Naive thymus-derived CD8-positive, alpha-beta T cell (primary cell): ENCODE data around the gene MYO10. TPM values are rescaled to one million over a fixed set of nuclear protein-coding genes. Genes with fewer than 3 reads are reported as not detected.
A peak's percentile ranks its signal among the peaks of the same experiment; 100 is the strongest.

Source experiments
- ATAC-seq, 2 donors: fragments of 150-1000 bp; cut with Tn5 transposase in 1 of 2; sonication (Bioruptor Pico), chemical (Tn5 transposase) in 1 of 2; 1 replicate in 1 of 2; 2 replicates in 1 of 2; pipeline ENCODE4 v1.10.0; 2021; ENCODE audit warnings: mild to moderate bottlenecking in 2 of 2, moderate library complexity in 2 of 2
- POLR2A ChIA-PET: fragments of 350-600 bp; sonication (Branson Sonifier 250); formaldehyde crosslinking; loops from one replicate; lab custom pipeline; 2021; ENCODE audit warnings: antibody characterized with exemption; lab: Charles Lee
- DNase-seq, 10 donors: peaks; one replicate each; pipeline versions ENCODE4 v3.0.0 to v3.0.0-alpha.2; 2020 to 2022
- H3K27ac Mint-ChIP-seq, 10 donors: one replicate each; pipeline ENCODE4 v1.8.0; 2020 to 2022; ENCODE audit warnings: mild to moderate bottlenecking in 10 of 10, mixed read lengths in 10 of 10, moderate library complexity in 4 of 10, inconsistent platforms in 1 of 10
- H3K27me3 Mint-ChIP-seq, 5 donors: one replicate each; pipeline ENCODE4 v1.8.0; 2021 to 2022; ENCODE audit warnings: mixed read lengths in 5 of 5
- H3K36me3 Mint-ChIP-seq, 3 donors: one replicate each; pipeline ENCODE4 v1.8.0; 2020 to 2022; ENCODE audit warnings: mixed read lengths in 3 of 3, mild to moderate bottlenecking in 2 of 3, inconsistent platforms in 1 of 3
- H3K4me1 Mint-ChIP-seq, 4 donors: one replicate each; pipeline ENCODE4 v1.8.0; 2021 to 2022; ENCODE audit warnings: mixed read lengths in 4 of 4
- H3K4me3 Mint-ChIP-seq, 10 donors: one replicate each; pipeline ENCODE4 v1.8.0; 2020 to 2022; ENCODE audit warnings: mild to moderate bottlenecking in 10 of 10, mixed read lengths in 10 of 10, moderate library complexity in 6 of 10, inconsistent platforms in 1 of 10
- H3K9me3 Mint-ChIP-seq, 9 donors: one replicate each; pipeline ENCODE4 v1.8.0; 2020 to 2022; ENCODE audit warnings: mixed read lengths in 9 of 9, mild to moderate bottlenecking in 3 of 9, inconsistent platforms in 1 of 9, moderate library complexity in 1 of 9
- polyA plus RNA-seq, 3 donors: library from polyadenylated mRNA; unstranded; fragments of 300-500 nt; fragmentation: Illumina TruSeq; gene quantifications; one replicate each; pipeline ENCODE4 v1.2.3, GENCODE V29; 2021
- total RNA-seq, 8 experiments: library from RNA in 2 of 8; stranded (reverse) in 2 of 8; gene quantifications; one replicate each; pipeline ENCODE4 v1.2.3 and lab custom pipeline; 2021 to 2026

MYO10 gene
- total and polyA plus RNA-seq, 5 experiments from 2014 or later: 0.02 to 0.07 TPM; not detected in 3

DNA sequence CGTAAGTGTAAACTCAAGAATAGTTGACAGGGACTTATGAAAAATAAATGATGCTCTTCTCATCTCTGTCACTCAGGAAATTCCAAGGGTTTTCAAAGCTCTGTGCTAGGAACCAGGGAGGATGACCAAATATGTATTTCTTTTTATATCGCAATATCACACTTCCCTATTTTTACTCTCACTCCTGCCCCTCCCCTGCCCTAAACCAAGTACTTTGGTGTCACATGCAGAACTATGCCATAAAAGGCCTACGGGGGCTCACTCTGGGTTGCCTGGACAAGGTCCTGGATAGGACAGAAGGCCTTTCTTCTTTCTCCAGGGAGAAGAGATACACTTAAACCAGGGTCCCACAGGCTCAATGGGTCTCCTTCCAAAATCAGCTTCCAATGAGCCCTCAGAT is 311.0 kb downstream of the MYO10 start:
- H3K27ac Mint-ChIP-seq: peak overlapping the region in 7 of 10 donors; percentile 28 to 98 (median 96)
- POLR2A ChIA-PET: interaction anchor here (0.6 to 9.9 kb wide), 2 partner anchors 8 to 50 kb away, joined by 3 to 295 read pairs; partner anchors contain the start of gene RETREG1
- no peaks in the 10 kb centered on the region for H3K36me3 Mint-ChIP-seq
- H3K9me3 Mint-ChIP-seq: no peaks in the 10 kb centered on the region
- no peak overlapping the region for H3K4me3 Mint-ChIP-seq
- H3K4me1 Mint-ChIP-seq: peaks cover 35 to 61% (median 58%) of the 10 kb centered on the region in 4 donors
- H3K27me3 Mint-ChIP-seq: no peaks in the 10 kb centered on the region
- DNase-seq: no peak
- ATAC-seq: no peak

DNA sequence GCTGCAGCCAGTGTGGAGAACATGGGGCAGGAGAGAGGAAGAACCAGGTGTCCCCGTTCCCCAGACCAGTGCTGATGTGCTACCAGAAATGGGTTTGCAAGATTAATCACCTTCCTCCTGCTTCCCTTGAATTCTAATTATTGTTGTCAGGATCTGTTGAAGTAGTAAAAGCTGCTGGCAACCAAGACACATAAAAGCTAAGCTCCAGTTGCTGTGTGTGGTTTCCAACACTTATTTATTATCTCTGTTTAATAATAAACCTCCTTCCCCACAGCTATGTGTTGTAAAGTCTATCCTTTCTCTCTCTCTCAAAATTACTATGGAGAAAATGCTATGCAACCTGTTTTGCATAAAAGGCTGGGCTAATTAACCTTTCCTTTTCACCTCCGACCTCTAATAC is 317.0 kb downstream of the MYO10 start:
- peaks cover 0 to 4% (median 0%) of the 10 kb centered on the region in 3 donors for H3K36me3 Mint-ChIP-seq
- POLR2A ChIA-PET: interaction anchor here (1.2 to 7.4 kb wide), 2 partner anchors 9 to 25 kb away, joined by 6 to 295 read pairs; no protein-coding TSS in a partner anchor

DNA sequence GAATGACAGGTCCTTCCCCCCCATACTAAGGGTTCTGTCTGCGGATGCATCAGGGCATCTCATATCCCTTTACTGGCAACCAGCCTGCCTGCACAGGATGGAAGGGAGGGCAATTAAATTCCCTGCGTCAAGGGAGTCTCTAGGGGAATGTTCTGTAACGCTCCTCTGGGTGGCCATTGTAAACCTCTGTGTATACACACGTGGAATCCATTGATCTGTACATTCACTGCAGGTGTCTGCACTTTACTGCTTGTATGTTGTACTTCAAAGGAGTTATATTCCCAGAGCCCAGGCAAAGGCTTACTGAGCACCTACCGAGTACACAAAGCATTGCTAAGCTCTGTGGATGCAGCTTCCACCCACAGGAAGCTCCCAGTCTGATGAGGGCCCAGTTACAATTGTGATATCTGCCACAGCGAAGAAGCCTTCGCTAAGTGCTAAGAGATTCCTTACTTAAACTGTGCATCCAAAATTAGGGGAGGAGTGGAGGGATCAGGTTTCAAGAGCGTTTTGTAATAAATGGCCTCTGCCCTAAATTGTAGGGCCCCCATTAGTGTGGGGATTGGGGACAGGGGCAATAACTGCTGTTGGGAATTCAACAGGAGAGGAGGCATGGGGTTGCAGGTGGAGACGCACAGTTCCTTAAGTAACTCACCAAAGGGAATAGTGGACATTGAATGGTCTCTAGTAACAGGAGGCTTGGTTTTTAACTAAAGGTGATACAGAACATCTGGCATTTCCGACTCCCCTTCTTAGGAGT is 317.8 kb downstream of the MYO10 start:
- Mint-ChIP-seq H3K9me3 (no peaks in the 10 kb centered on the region), H3K4me3 (no peak overlapping the region), H3K27ac (no peak overlapping the region), H3K36me3 (peaks cover 0 to 8% (median 0%) of the 10 kb centered on the region in 3 donors), H3K27me3 (no peaks in the 10 kb centered on the region), H3K4me1 (peaks cover 16 to 39% (median 36%) of the 10 kb centered on the region in 4 donors)
- POLR2A ChIA-PET: interaction anchor here (0.7 to 7.4 kb wide), 8 partner anchors 10 to 1913 kb away, joined by 3 to 295 read pairs (median 15); partner anchors contain the start of gene ZNF622
- DNase-seq (peak in 1 of 10 donors; percentile 14), ATAC-seq (peak; percentile 5 to 8)

More for the DNA sequence above, 317.0 kb downstream of the MYO10 start:
- H3K27ac Mint-ChIP-seq: no peak overlapping the region
- H3K27me3 Mint-ChIP-seq: no peaks in the 10 kb centered on the region
- ATAC-seq: no peak
- no peak for DNase-seq
- H3K9me3 Mint-ChIP-seq: no peaks in the 10 kb centered on the region
- peaks cover 14 to 32% (median 30%) of the 10 kb centered on the region in 4 donors for H3K4me1 Mint-ChIP-seq
- H3K4me3 Mint-ChIP-seq: no peak overlapping the region

DNA sequence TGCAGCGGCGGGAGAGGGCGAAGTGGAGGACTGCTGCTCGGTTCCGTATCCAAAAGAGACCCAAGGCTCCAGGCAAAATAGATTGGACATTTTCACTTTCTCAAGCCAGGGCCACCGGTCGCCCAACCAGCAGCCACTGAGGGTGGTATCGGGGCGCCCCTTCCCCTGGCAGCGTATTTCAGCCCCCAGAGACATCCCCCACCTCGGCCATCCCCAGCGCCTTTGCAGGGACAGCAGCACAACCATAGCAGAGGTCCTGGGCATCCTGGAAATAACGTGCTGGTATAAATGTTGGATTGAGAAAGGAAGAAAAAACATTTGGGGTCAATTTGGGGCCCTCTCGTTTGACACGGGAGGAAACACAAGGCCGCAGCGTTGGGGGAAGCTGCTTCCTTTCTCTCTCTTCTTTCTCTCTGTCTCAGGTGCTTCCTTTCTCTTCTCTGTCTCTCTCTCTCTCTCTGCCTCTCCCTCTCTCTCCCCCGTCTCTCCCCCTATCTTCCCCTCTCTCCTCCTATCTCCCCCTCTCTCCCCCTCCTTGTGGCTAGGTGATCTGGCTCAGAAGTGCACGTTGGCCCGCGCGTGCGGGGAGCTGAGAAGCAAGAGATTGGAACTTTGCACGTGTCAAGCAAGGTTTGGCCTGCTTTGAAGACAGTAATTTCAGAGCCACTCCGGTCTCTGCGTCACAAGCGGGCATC is 318.7 kb downstream of the MYO10 start:
- Mint-ChIP-seq H3K27ac (no peak overlapping the region), H3K9me3 (no peaks in the 10 kb centered on the region), H3K4me1 (peaks cover 21 to 48% (median 44%) of the 10 kb centered on the region in 4 donors), H3K27me3 (no peaks in the 10 kb centered on the region), H3K36me3 (peaks cover 0 to 12% (median 0%) of the 10 kb centered on the region in 3 donors), H3K4me3 (no peak overlapping the region)
- DNase-seq (peak; percentile 26 to 84 (median 66)), ATAC-seq (peak; percentile 42 to 57)
- POLR2A ChIA-PET: interaction anchor here (0.5 to 7.4 kb wide), 15 partner anchors 11 to 1912 kb away, joined by 3 to 295 read pairs (median 5); partner anchors contain the start of gene ZNF622

DNA sequence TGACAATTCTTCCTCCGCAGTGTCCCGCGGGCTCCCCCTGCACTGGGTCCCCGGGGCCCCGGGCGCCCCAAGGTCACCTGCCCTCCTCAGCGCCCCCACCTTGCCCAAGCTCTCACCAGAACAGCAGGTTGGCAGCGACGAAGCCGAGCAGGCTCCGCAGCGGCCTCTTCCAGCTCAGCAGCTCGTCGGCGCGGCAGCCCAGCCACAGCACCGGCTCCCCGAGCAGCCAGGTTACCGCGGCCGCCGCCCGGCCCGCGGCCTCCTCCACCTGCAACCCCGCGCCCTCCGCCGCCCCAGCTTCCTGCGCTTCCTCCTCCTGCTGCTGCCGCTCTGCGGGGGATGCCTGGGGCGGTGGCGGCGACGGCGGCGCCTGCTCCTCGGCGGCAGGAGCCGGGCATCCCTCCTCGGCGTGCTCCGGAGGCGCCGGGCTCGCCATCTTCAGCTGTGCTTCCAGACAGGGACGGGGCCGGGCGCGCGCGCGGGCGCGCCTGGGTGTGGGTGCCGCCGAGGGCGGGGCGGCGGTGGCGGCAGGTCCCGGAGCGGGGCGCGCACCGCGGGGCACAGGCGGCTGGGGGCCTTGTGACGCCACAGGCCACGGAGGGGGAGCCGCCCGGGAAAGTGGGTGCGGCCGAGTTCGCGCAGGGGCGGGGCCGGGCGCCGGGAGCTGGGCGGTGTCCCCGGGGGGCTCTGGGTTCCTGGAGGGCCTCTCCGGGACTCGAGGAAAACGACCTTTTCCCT is 319.4 kb downstream of the MYO10 start, which contains the start of gene RETREG1:
Gene RETREG1, minus strand, starts transcription at position 462 of the 738 bp plus-strand sequence. Its CDS starts 26 bp downstream, at position 436.
- DNase-seq: peak; percentile 82 to 93 (median 90)
- peak; percentile 76 to 77 for ATAC-seq
- Mint-ChIP-seq H3K4me3 (peak within 1 kb of the TSS in 8 of 10 donors; percentile 96 to 99 (median 98)), H3K27ac (peak within 1 kb of the TSS in 9 of 10 donors; percentile 93 to 99 (median 97)), H3K9me3 (no peaks in the 10 kb centered on the region), H3K4me1 (peaks cover 21 to 54% (median 50%) of the 10 kb centered on the region in 4 donors), H3K27me3 (no peaks in the 10 kb centered on the region), H3K36me3 (peaks cover 0 to 12% (median 0%) of the 10 kb centered on the region in 3 donors)
- POLR2A ChIA-PET: interaction anchor here (0.5 to 7.4 kb wide), 16 partner anchors 10 to 1911 kb away, joined by 3 to 295 read pairs (median 5); partner anchors contain the start of gene ZNF622

DNA sequence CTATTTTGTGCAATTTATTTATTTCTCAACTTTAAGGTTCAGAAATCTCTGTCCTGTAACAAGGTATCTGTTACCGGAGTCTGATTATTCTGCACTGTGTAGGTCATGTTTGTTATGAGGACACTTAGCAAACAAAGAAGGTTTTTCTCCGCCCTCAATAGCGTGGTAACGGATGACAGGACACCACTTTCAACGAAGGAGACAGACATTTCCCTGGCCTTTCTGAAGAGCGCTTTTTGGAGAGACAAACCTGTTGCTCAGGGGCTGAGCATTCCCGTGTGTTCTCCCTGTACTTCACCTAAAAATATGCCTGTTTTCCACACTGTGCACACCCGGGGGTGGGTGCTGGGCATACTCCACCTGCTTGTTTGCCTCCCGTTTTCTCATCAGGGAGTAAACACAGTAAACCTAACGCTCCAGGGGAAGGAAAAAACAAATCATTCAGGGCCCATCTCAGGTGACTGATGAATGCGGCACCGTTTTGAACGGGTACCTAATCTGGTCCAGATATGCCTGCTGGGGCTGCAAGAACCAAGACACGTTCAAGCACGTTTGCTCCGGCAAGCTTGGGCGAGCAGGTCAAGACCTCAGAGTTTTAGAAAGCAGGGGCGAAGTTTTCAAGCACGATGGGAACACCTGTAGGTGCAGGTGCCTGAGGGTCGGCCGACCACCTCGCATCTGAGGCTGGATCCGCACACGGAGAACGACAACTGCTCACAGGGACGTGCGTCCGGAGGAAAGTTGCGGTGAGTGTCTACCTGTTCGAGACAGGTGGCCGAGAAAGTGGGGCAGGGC is 320.1 kb downstream of the MYO10 start:
- DNase-seq (peak in 5 of 10 donors; percentile 1 to 30 (median 22)), ATAC-seq (no peak)
- Mint-ChIP-seq H3K27me3 (no peaks in the 10 kb centered on the region), H3K27ac (peak overlapping the region in 9 of 10 donors; percentile 93 to 99 (median 97)), H3K9me3 (no peaks in the 10 kb centered on the region), H3K4me1 (peaks cover 23 to 57% (median 53%) of the 10 kb centered on the region in 4 donors), H3K4me3 (peak overlapping the region in 8 of 10 donors; percentile 96 to 99 (median 98)), H3K36me3 (peaks cover 0 to 18% (median 2%) of the 10 kb centered on the region in 3 donors)
- POLR2A ChIA-PET: interaction anchor here (0.8 to 7.4 kb wide), 10 partner anchors 12 to 157 kb away, joined by 3 to 295 read pairs (median 10); partner anchors contain the start of gene ZNF622

DNA sequence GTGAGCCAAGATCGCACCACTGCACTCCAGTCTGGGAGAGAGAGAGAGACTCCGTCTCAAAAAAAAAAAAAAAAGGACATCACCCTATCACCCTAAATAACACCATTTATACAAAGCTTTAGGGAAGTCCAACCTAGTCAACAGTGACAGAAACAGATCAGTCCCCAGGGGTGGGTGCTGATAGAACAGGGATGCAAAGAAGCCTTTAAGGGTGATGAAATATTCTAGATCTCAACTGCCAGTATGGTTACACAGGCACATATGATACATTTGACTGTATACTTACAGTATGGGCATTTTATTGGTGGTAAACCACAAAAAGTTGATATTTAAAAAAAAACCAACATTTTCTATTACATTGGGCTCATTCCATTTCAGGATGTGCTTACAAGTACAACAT is 324.1 kb downstream of the MYO10 start:
- Mint-ChIP-seq H3K4me1 (peaks cover 34 to 82% (median 77%) of the 10 kb centered on the region in 4 donors), H3K27ac (peak overlapping the region in 3 of 10 donors; percentile 15 to 84 (median 53)), H3K27me3 (no peaks in the 10 kb centered on the region), H3K36me3 (peaks cover 0 to 40% (median 6%) of the 10 kb centered on the region in 3 donors), H3K4me3 (peak overlapping the region in 6 of 10 donors; percentile 32 to 68 (median 46)), H3K9me3 (no peaks in the 10 kb centered on the region)
- DNase-seq (peak in 2 of 10 donors; percentile 31 to 37), ATAC-seq (no peak)
- POLR2A ChIA-PET: interaction anchor here (0.8 to 0.9 kb wide), 3 partner anchors 15 to 18 kb away, joined by 3 read pairs; no protein-coding TSS in a partner anchor
